IMR-90 (cell line): ENCODE data around the gene CDK2AP2.

ENCODE experiments used
- CEBPB ChIP-seq: IDR thresholded peaks from 2 replicates; pipeline ENCODE4 v1.6.1; 2012; ENCODE audit warnings: low read depth, low read length, improper control_type of control experiment
- FOS ChIP-seq: fragments of 150-350 bp; IDR thresholded peaks from 2 replicates; pipeline ENCODE4 v1.6.1; 2016; ENCODE audit warnings: low read depth, low read length
- MAFK ChIP-seq: IDR thresholded peaks from 2 replicates; pipeline ENCODE4 v1.6.1; 2012; ENCODE audit warnings: low read depth, low read length, improper control_type of control experiment
- POLR2A ChIP-seq: IDR thresholded peaks from 2 replicates; pipeline ENCODE4 v1.6.1; 2012; ENCODE audit warnings: mild to moderate bottlenecking, low read depth, low read length
- RAD21 ChIP-seq: IDR thresholded peaks from 2 replicates; pipeline ENCODE4 v1.6.1; 2012; ENCODE audit warnings: low read length, improper control_type of control experiment
- TF ChIP-seq, protein P1 (sequence below): conservative IDR thresholded peaks from 2 replicates; pipeline ENCODE4 v1.5.1; 2012; ENCODE audit warnings: mild to moderate bottlenecking, low read depth, low read length, improper control_type of control experiment
- TF ChIP-seq, protein P2 (sequence below): fragments of 150-350 bp; IDR thresholded peaks from 2 replicates; pipeline ENCODE4 v1.6.1; 2016; ENCODE audit warnings: low read depth, mild to moderate bottlenecking, low read length, moderate library complexity, borderline replicate concordance

DNA sequence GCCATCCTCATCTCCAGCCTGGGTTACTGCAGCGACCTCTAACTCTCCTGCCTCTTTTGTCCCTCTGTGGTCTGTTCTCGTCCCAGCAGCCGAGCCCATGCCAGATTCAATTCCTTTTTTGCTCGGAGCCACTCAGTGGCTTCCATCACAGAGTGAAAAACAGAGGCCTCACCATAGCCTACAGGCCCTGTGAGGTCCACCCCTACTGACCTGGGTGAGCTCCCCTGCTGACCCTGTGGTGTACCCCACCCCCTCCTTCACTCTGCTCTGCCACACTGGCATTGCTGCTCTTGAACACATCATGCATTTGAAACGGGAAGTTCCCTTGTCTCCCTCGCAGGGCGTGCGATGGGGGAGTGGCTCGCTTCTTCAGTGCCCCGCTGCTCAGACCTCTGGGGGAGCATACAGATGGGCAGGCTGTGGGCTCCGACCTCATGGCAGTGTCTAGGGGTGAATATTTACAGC, 23.1 kb downstream of the CDK2AP2 start:
- TF ChIP-seq, protein P1, sequence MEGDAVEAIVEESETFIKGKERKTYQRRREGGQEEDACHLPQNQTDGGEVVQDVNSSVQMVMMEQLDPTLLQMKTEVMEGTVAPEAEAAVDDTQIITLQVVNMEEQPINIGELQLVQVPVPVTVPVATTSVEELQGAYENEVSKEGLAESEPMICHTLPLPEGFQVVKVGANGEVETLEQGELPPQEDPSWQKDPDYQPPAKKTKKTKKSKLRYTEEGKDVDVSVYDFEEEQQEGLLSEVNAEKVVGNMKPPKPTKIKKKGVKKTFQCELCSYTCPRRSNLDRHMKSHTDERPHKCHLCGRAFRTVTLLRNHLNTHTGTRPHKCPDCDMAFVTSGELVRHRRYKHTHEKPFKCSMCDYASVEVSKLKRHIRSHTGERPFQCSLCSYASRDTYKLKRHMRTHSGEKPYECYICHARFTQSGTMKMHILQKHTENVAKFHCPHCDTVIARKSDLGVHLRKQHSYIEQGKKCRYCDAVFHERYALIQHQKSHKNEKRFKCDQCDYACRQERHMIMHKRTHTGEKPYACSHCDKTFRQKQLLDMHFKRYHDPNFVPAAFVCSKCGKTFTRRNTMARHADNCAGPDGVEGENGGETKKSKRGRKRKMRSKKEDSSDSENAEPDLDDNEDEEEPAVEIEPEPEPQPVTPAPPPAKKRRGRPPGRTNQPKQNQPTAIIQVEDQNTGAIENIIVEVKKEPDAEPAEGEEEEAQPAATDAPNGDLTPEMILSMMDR: no peak
- TF ChIP-seq RAD21 (no peak), FOS (no peak), POLR2A (no peak), CEBPB (no peak), MAFK (no peak)
- TF ChIP-seq, protein P2, sequence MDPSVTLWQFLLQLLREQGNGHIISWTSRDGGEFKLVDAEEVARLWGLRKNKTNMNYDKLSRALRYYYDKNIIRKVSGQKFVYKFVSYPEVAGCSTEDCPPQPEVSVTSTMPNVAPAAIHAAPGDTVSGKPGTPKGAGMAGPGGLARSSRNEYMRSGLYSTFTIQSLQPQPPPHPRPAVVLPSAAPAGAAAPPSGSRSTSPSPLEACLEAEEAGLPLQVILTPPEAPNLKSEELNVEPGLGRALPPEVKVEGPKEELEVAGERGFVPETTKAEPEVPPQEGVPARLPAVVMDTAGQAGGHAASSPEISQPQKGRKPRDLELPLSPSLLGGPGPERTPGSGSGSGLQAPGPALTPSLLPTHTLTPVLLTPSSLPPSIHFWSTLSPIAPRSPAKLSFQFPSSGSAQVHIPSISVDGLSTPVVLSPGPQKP: no peak
